GM18873 (cell line): ENCODE measurements around the gene BFAR.
A peak's percentile ranks its signal among the peaks of the same experiment; 100 is the strongest.
"Not testable (repeated sequence)": the region's sequence is repeated elsewhere in the genome, so short reads cannot be mapped to it uniquely, and the experiment has no call there.

ENCODE experiments used
- ATAC-seq: cut with Tn5 transposase; IDR thresholded peaks from one replicate; pipeline ENCODE4 v1.9.1; 2021; ENCODE audit warnings: mild to moderate bottlenecking, moderate library complexity, moderate number of reproducible peaks; ENCODE audit not compliant: unreplicated experiment, low FRiP score

The BFAR gene

DNA sequence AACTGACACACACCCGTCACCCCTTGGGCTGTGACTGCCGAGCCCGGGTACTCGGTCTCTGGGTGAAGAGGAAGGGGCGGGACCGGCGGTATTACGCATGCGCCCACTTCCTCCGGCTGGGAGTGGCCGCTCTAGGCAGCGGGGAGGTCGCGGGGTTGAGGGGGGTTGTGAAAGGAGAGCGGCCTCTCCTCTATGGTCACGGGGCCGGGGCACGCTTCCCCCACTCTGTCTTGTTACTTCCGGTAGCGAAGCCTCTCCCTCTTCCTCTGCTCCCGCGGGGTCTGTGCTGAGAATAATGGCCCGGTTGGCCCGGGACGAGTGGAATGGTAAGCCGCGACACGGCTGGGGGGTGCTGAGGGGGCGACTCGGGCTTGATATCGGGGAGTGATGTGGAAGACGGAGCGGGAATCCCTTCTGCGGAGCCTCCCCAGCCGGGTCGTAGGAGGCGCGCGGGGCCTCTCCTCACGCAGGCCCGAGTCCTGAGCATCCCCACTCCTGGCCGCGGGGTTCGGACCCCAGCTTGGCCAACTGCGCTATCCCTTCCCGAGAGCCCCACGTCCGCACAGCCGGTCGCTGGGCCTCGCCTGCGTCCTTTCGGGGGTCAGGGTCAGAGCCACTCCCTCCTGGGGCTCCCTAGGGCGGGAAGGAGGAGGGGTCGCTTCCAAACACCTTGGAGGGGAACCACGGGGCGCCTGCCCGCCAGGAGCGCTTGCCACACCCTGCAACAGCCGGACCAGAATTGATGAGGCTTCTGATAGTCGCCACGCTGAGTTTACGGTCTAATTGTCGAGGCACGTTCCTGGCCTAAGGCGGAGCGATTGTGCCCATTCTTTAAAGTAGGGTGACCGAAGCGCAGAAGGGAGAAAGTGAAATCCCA, at the start of gene BFAR:
Gene BFAR (plus strand): TSS at position 259 of the 877 bp plus-strand sequence. CDS start 11,396 bp downstream, outside the sequence.
- ATAC-seq: peak; percentile 71

DNA sequence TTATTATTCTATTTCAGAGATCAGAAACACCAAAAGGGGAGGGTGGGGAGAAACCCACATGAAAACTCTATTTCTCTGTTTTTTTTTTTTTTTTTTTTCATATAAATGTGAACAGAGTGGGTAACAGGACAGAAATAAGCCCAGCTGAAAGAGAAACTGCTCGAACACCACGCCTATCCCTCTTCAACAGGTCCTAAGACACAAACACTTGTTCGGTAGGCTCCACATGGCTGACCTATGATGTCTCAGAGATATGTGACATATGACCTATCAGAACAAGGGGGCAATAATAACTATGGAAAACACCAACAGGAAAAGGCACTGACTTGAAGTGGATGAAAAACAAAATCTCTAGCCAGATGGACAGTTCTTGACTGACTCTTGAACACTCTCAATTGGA, 47.5 kb upstream of the BFAR start:
- ATAC-seq: no peak

DNA sequence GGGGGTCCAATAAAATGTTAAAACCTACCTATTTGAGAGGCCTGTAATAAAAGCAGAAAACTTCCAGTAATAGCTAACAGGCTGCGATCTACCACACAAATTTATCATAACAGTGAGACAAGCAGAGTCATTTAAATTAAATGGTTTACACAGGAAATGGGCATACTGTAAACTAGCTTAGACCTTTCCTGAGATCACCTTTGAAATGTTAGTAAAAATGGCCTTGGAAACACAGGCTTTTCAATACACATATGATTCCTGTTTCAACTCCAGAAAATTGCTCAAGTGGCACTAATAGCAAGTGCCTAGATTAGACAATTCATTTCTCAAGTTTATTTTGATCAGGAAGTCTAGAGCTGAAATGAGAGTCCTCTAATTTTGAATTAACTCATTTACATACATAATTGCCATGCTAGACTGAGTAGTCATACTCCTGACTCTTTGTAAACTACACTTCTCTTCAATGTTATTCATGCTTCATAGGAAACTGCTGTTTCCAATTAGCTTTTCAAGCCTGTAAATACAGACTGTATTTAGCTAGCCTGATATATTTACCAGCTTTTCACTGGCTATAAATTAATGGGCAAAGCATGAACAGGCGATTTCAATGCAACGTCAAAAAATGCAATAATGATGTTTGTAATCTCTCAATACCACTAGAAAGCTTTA, 46.0 kb upstream of the BFAR start:
- ATAC-seq: no peak

- ATAC-seq: no peak
These were observed 32.6 kb upstream of the BFAR start for GRCh38 chr16:14600164-14600563.

DNA sequence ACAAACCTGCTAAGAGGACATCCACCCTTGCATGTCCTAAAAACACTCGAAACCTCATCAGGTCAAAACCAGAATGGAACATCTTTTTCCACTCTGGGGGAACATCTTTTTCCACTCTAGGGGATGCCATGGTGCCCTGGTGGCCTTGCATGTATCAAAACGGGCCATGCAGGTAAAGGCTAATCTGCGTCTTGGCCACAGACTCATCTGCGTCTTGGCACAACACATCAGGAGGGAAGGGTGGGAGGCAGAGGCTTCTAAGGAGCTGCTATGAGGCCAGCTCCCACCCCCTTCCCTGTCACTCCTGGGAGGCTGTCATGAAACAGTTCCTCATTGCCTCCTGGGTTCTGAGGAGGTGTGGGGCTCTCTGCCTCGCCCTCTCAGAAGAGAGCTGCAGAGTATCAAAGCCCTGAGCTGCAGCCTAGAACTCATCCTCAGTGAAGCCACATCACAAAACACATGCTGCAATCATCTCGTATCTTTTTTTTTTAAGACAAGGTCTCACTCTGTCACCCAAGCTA, 30.2 kb upstream of the BFAR start:
- no peak for ATAC-seq

DNA sequence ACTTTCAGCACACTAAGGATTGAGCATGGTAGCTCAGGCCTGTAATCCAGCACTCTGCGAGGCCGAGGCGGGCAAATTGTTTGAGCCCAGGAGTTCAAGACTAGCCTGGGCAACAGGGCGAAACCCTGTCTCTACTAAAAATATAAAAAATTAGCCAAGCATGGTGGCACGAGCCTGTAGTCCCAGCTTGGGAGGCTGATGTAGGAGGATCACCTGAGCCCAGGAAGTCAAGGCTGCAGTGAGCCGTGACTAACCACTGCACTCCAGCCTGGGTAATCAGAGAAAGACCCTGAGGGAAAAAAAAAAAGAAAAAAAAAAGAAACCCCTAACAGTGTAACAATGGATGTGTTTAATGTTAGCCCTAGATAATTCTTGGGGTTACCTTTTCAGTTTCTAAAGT, 26.6 kb upstream of the BFAR start:
- ATAC-seq: no peak

DNA sequence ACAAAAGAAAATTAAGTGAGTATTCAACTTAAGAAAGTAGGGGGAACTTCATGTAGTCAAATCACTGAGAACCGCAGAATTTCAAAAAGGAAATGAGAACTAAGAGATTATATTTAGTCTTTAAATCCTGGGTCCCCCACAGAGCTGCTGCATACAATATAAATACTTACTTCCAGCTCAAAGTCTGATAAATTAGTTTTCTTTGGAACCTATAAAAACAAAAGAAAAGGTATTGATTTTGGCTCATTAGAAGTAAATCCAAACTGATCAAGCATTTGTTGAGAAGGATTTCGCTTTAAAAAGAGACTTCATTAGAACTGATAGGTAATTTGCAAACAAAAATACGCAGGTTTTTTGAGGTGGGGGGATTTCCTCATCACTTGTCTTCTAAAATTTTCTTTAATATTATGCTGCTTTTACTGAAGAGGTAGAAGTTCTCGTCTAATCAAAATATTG, 24.6 kb upstream of the BFAR start:
- peak; percentile 45 for ATAC-seq

DNA sequence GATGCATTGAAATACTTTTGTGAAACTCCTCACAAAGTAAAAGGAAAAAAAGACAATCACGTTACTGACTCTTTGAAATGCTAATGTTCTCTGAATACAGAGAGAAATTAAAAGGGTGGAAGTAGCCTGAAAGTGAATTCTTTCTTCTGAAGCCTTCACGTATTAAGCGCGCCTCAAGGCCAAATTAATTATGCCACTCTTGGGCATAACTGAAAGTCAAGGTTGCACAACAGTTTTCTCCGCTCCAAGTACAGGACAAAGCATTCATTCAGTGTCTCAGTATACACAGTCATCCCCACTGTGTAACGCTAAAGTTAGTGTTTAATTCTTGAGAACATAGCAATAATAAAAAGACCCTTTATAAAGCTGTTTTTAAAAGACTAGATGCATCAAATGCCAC, 24.1 kb upstream of the BFAR start:
- no peak for ATAC-seq

DNA sequence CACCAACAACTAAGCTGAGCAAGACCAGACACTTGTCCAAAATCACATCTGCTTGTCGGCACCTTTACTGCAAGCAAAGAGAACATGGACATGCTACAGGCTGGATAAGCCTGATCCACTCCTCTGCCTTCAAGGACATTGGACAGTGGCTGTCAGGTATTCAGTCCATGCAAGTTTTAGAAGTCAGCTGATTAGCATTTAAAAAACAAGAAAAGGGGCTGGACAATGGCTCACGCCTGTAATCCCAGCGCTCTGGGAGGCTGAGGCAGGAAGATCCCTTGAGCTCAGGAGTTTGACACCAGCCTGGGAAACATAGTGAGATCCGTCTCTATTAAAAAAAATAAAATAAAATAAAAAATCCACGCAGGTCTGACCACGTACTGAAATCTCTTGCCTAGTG, 23.0 kb upstream of the BFAR start:
- no peak for ATAC-seq

DNA sequence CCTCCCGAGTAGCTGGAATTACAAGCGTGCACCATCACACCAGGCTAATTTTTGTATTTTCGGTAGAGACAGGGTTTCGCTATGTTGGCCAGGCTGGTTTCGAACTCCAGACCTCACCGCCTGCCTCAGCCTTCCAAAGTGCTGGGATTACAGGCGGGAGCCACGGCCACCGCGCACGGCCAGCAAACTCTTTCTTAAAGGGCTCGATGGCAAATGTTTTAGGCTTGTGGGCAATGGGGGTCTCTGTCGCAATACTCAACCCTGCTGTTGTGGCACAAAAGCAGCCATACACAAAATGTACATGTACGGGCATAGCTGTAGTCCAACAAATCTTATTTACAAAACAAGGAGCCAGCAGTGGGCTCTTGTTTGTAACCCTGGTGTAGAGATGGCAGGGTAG, 21.1 kb upstream of the BFAR start:
- no peak for ATAC-seq

- ATAC-seq: no peak
These were observed 18.8 kb upstream of the BFAR start for GRCh38 chr16:14613991-14614390.

GRCh38 chr16:14616280-14616679, 16.5 kb upstream of the BFAR start:
- ATAC-seq: no peak

DNA sequence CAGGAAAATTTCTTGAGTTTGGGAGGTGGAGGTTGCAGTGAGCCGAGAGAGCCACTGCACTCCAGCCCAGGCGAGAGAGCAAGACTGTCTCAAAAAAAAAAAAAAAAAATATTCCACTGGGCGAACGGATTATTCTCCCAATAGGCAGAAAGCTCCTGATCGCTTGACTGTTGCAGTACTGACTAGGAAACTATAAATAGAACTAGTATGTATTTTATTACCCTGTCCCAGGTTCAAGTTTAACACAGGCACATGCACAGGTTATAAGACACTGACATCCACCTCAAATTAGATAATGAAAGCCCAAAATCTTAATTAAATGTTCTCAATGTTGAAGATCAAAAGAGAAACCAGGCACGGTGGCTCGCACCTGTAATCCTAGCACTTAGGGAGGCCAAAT, 14.2 kb upstream of the BFAR start:
- no peak for ATAC-seq

- ATAC-seq: no peak
These were observed 5.7 kb upstream of the BFAR start for GRCh38 chr16:14627078-14627477.

- no peak for ATAC-seq
These were observed 3.7 kb upstream of the BFAR start for GRCh38 chr16:14628806-14629611.

DNA sequence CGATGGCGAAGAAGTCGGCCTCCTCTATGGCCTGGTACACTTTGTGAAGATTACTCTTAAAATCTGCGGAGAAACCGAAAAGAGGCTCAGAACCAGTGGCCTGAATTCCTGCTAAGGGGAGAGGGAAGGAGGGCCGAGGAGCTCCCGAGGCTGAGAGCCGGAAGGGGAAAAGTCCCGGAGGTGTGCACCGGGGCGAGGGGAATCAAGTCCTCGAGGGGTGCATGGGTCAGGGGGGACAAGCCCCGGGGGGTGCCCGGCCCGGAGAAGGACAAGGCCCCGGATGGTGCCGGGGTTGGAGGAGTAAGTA, 3.2 kb upstream of the BFAR start:
- no peak for ATAC-seq

DNA sequence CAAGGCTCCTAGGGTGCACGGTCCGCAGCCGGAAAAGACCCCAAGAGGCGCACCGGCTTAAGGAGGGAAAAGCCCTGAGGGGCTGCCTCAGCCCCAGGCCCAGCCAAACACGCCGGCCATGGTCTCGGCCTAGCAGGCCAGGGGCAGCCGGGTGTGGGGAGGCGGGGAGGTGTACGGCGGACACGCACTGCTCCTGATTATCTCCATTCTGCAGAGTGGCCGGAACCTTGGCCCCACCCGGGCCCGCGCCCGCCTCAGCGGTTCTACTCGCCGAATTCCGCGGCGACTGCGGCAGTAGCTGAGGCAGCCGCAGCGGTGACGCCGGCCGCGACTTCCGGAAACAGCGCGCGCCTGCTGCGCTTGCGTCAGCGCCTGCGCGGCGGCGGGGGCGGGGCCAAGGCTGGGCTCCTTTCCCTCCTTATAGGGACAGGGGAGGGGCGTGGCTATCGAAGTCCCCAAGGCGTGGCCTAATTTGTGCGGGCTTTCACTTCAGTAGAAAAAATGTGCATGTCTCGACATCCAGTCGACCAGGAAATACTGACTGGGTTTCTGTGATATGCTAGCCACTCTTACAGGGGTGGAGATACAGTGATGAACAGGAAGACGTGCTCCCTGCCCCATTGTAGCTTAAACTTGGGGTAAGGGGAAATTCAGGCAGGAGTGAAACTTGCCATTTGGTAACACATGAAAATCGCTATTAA, 2.7 kb upstream of the BFAR start, which contains the start of gene PARN:
Gene PARN (minus strand): TSS at position 342 of the 701 bp plus-strand sequence. CDS start 135 bp downstream, at position 207.
- ATAC-seq: no peak

- not testable (repeated sequence) for ATAC-seq
These were observed 2.0 kb upstream of the BFAR start for GRCh38 chr16:14630620-14631330.

- no peak for ATAC-seq
These were observed 1.6 kb downstream of the BFAR start for GRCh38 chr16:14634389-14634725.
